ENCODE measurements around the gene KIF5B.
"Not testable (repeated sequence)": the region's sequence is repeated elsewhere in the genome, so short reads cannot be mapped to it uniquely, and the experiment has no call there.

Gene KIF5B

DNA sequence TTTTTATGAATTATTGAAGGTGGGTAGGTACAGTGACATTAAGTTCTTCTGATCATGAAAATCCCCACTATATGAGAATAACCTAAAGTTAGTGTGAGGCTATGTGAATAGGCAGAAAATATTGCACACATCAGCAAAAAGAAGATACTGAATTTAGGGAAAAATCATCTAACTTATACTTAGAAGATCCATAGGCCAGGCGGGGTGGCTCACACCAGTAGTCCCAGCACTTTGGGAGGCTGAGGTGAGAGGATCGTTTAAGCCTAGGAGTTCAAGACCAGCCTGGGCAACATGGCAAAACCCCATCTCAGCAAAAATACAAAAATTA lies 78.1 kb downstream of the KIF5B start:
- H3K27me3 ChIP-seq = no peaks in the 10 kb centered on the region
- DNase-seq = no peak
- no peaks in the 10 kb centered on the region for H3K4me1 ChIP-seq
- TF ChIP-seq, protein P1, sequence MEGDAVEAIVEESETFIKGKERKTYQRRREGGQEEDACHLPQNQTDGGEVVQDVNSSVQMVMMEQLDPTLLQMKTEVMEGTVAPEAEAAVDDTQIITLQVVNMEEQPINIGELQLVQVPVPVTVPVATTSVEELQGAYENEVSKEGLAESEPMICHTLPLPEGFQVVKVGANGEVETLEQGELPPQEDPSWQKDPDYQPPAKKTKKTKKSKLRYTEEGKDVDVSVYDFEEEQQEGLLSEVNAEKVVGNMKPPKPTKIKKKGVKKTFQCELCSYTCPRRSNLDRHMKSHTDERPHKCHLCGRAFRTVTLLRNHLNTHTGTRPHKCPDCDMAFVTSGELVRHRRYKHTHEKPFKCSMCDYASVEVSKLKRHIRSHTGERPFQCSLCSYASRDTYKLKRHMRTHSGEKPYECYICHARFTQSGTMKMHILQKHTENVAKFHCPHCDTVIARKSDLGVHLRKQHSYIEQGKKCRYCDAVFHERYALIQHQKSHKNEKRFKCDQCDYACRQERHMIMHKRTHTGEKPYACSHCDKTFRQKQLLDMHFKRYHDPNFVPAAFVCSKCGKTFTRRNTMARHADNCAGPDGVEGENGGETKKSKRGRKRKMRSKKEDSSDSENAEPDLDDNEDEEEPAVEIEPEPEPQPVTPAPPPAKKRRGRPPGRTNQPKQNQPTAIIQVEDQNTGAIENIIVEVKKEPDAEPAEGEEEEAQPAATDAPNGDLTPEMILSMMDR (IDR thresholded peaks at IDR 0.05; ENCODE audit: low read depth, low read length) = no peak
- H3K9me3 ChIP-seq = no peaks in the 10 kb centered on the region
- no peaks in the 10 kb centered on the region for H3K36me3 ChIP-seq
- no peak overlapping the region for H3K4me3 ChIP-seq (ENCODE audit: low read depth, low read length)

DNA sequence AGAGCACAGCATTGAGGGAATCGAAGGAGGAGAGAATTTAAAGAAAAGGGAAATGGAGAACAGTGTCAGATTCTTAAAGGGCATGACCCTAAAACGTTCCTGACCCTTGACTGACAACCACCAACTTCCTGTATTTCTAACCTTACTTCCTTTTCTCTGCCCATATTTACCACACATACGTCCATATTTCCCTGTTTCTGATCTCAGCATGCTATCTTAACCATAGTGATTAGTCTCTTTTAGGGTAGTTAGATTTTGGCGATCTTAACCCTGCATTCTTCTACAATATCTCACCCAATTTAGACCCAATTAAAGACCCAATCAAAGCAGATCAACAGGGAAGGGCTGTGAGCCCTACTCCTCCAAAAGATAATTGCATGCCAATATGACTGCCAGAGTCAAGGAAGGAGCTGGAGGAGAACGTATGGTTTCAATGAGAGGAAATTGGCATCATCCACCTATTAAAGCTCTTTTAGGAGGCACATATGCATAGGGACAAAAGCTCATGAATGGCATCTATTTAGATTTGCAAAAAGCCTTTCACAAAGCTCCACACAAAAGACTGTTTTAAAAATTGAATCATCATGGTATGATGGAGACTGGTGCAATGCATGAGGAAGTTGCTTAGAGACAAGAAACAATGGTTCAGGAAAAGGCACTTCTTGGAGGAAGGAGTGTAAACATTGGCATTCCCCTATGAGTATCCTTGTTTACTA lies 78.6 kb downstream of the KIF5B start:
- no peaks in the 10 kb centered on the region for H3K9me3 ChIP-seq
- TF ChIP-seq, protein P1 (IDR thresholded peaks at IDR 0.05; ENCODE audit: low read depth, low read length) = no peak
- no peak for DNase-seq
- H3K36me3 ChIP-seq = no peaks in the 10 kb centered on the region
- no peaks in the 10 kb centered on the region for H3K27me3 ChIP-seq
- no peaks in the 10 kb centered on the region for H3K4me1 ChIP-seq
- H3K4me3 ChIP-seq (ENCODE audit: low read depth, low read length) = no peak overlapping the region

DNA sequence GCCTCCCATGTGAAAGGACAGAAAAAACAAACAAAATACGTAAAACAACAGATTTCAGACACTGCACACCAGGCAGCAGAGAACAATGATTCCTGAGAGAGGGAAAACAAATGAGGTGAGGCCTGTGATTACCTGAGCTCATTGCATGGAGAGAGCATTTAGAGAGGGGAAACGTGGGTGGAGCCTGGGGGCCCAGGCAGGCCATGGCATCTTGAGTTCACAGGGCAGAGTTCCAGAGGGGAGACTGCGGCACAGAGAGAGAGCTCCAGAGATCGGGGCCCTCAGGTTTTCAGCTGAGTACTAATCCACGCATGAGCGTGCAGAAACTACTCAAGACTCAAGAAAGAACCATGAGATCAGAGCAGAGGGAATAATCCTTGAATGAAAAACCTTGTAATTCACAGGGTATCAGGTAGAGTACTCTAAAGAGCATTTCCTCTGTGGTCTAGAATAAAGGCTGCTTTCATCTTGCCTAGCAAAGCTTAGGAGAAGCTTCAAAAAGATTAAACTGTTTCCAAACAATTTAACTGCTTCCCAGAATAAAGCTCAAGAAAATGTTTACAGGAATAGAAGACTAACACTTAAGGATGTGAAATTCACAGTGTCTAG lies 81.0 kb downstream of the KIF5B start:
- Histone ChIP-seq H3K4me1 (no peaks in the 10 kb centered on the region), H3K36me3 (no peaks in the 10 kb centered on the region), H3K4me3 (ENCODE audit: low read depth, low read length) (no peak overlapping the region), H3K9me3 (no peaks in the 10 kb centered on the region), H3K27me3 (no peaks in the 10 kb centered on the region)
- TF ChIP-seq, protein P1 (IDR thresholded peaks at IDR 0.05; ENCODE audit: low read depth, low read length) = no peak
- no peak for DNase-seq

DNA sequence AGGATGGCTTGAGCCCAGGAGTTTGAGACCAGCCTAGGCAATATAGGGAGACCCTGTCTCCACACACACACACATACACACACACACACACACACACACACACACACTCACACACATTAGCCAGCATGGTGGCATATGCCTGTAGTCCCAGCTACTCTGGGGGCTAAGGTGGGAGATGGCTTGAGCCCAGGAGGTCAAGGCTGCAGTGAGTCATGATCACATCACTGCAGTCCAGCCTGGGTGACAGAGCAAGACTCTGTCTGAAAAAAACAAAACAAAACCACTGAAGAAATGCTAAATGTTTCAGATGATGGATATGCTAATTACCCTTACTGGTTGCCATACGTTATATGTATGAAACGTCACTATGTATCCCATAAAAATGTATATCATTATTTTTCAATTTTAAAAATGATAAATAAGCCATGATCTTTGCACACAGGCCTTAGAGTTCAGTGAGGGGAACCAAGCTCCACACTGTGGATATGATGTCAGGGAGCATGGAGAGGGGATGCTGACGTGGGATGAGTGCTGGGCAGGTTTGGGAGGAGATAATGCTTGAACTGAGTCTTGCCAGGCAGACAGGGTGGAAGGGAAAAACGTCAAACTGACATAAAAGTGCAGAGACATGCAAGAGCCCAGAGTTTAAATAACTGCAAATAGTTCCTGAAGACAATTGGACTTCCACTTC lies 81.6 kb downstream of the KIF5B start:
- TF ChIP-seq, protein P1 (IDR thresholded peaks at IDR 0.05; ENCODE audit: low read depth, low read length) = no peak
- H3K4me3 ChIP-seq (ENCODE audit: low read depth, low read length) = no peak overlapping the region
- H3K9me3 ChIP-seq = no peaks in the 10 kb centered on the region
- DNase-seq = no peak
- no peaks in the 10 kb centered on the region for H3K27me3 ChIP-seq
- no peaks in the 10 kb centered on the region for H3K4me1 ChIP-seq
- H3K36me3 ChIP-seq = no peaks in the 10 kb centered on the region

DNA sequence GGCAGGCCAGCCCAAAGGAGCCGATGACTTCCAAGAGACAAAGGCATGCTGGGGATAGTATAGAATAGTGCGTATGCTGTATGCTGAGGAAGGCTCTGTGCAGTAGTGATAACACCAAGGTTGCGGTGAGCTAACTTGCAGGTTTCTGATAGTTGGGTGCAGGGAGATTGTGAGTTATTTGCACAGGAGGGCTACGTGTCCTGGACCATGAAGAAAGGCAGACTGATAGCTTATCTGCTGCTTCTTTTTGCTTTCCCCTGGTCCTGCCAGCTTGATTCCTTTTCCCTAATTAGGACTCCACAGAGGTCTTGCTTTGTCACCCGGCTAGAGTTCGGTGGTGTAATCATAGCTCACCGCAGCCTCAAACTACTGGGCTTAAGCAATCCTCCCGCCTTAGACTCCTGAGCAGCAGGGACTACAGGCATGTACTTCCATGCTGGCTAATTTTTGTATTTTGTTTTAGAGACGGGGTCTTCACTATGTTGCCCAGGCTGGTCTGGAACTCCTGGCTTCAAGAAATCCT lies 83.6 kb downstream of the KIF5B start:
- DNase-seq = no peak
- no peaks in the 10 kb centered on the region for H3K4me1 ChIP-seq
- H3K4me3 ChIP-seq (ENCODE audit: low read depth, low read length) = no peak overlapping the region

DNA sequence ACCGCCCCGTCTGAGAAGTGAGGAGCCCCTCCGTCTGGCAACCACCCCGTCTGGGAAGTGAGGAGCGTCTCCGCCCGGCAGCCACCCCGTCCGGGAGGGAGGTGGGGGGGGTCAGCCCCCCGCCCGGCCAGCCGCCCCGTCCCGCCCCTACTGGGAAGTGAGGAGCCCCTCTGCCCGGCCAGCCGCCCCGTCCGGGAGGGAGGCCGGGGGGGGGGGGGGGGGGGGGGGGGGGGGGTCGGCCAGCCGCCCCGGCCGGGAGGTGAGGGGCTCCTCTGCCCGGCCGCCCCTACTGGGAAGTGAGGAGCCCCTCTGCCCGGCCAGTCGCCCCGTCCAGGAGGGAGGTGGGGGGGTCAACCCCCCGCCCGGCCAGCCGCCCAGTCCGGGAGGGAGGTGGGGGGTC lies 86.4 kb downstream of the KIF5B start:
- H3K27me3 ChIP-seq; H3K9me3 ChIP-seq; H3K36me3 ChIP-seq; H3K4me1 ChIP-seq; H3K4me3 ChIP-seq (ENCODE audit: low read depth, low read length); DNase-seq: not testable (repeated sequence)

More for the DNA sequence above, 83.6 kb downstream of the KIF5B start:
- Histone ChIP-seq H3K36me3 (no peaks in the 10 kb centered on the region), H3K27me3 (no peaks in the 10 kb centered on the region), H3K9me3 (no peaks in the 10 kb centered on the region)
- TF ChIP-seq, protein P1 (IDR thresholded peaks at IDR 0.05; ENCODE audit: low read depth, low read length) = no peak

Data from BE2C (cell line).